Loucy (cell line): ENCODE data around the gene LAMB3.

Source experiments
- CTCF ChIP-seq: fragments of 200-600 bp; sonication (generic); conservative IDR thresholded peaks from 2 replicates; pipeline ENCODE4 v1.5.1; 2014; ENCODE audit warnings: mild to moderate bottlenecking, antibody characterized with exemption, low read length
- EZH2phosphoT487 ChIP-seq: fragments of 200-600 bp; IDR thresholded peaks from 2 replicates; pipeline ENCODE4 v1.6.1; 2018; ENCODE audit warnings: antibody characterized with exemption, mild to moderate bottlenecking, moderate library complexity, borderline replicate concordance

GRCh38 chr1:209595599-209596285, 56.5 kb downstream of the LAMB3 start:
- no peak for TF ChIP-seq CTCF
- TF ChIP-seq EZH2phosphoT487 = no peak
